ENCODE data around the gene TMEM98.
"Not testable (repeated sequence)": the region's sequence is repeated elsewhere in the genome, so short reads cannot be mapped to it uniquely, and the experiment has no call there.

DNA sequence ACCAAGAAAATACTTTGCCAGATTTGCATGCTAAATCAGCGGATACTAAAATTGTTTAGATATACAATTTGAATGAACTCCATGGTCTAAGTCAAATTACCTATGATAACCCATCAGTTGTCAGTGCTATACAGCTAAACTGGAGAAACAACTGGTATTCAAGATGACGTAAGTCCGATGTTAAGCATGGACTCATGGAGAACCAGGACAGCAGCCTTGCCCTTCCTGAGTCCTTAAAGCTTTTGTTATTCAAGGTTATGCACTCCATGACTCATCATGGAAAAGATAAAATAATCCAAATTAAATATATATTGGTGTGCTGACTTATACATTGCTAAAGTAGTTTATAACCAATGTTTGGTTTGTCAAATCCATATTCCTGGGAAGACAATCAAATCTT, 4.0 kb upstream of the TMEM98 start:
- not testable (repeated sequence) for TF ChIP-seq CTCF (IDR thresholded peaks at IDR 0.05 in 8 of 11, conservative IDR thresholded peaks at IDR 0.05 in 3 of 11); POLR2AphosphoS5 (IDR thresholded peaks at IDR 0.05); POLR2A (IDR thresholded peaks at IDR 0.05)

Measured in spleen (tissue), 7 donors.